ENCODE measurements around the gene PRDM16.

The PRDM16 gene

DNA sequence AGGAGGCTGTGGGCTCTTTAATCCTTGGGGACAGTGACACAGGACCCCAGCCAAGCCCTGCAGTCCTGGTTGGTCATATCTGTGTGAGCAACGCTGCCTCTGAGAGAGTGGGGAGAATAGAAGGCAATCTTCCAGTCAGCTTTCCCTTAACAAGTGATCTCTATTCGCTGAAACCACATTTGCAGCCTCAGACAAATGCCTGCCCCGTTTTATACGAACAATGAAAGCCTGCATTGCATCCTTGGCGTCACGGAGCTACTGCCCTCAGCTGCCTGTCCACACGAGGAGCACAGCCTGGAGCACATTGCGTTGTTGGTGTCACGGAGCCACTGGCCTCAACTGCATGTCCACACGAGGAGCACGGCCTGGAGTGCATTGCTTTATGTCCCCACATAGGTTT lies 235.2 kb downstream of the PRDM16 start:
- Histone ChIP-seq H3K36me3 (ENCODE audit: control insufficient read depth in 1 of 2, insufficient read depth in 2 of 2, low read depth in 1 of 2, low read length in 2 of 2) (no peaks in the 10 kb centered on the region), H2BK15ac (ENCODE audit: low read depth, poor library complexity, severe bottlenecking) (no peak overlapping the region), H3K4me3 (ENCODE audit: insufficient read depth in 1 of 2, low read depth in 1 of 2, low read length in 2 of 2) (no peak overlapping the region), H2BK120ac (ENCODE audit: low read depth, low read length) (no peak overlapping the region), H3K27ac (ENCODE audit: low read length, poor library complexity, severe bottlenecking) (no peak overlapping the region), H3K79me1 (replicated peaks; ENCODE audit: low read length, poor library complexity, severe bottlenecking) (no peaks in the 10 kb centered on the region), H2BK5ac (ENCODE audit: low read depth, low read length, poor library complexity, severe bottlenecking) (no peak overlapping the region), H3K23ac (ENCODE audit: low read length in 2 of 2) (no peak overlapping the region), H2BK12ac (ENCODE audit: low read length in 2 of 2) (no peak overlapping the region), H3K9me3 (ENCODE audit: control insufficient read depth, low read length) (peaks cover 16% of the 10 kb centered on the region), H4K91ac (ENCODE audit: low read length) (no peak overlapping the region), H3K4ac (ENCODE audit: low read depth in 1 of 2, low read length in 2 of 2) (no peak overlapping the region), H3K4me2 (ENCODE audit: low read length, poor library complexity, severe bottlenecking) (no peak overlapping the region), H3K14ac (ENCODE audit: low read length in 2 of 2) (no peak overlapping the region), H2AK5ac (ENCODE audit: low read length, severe bottlenecking) (no peak overlapping the region), H3K27me3 (ENCODE audit: control insufficient read depth in 1 of 2, insufficient read depth in 1 of 2, low read length in 2 of 2) (peaks cover 5 to 50% of the 10 kb centered on the region in 2 experiments), H2AFZ (ENCODE audit: low read depth, low read length) (no peak overlapping the region), H3K18ac (ENCODE audit: low read depth in 1 of 2, low read length in 2 of 2) (no peak overlapping the region), H3K4me1 (ENCODE audit: control insufficient read depth, insufficient read depth, low read depth, low read length) (peaks cover 11% of the 10 kb centered on the region), H4K8ac (ENCODE audit: low read length) (no peak overlapping the region), H3K9ac (ENCODE audit: low read length) (no peak overlapping the region)
- 81% methylated on average over 11 of the region's 11 CpGs for WGBS
- no peak for DNase-seq

DNA sequence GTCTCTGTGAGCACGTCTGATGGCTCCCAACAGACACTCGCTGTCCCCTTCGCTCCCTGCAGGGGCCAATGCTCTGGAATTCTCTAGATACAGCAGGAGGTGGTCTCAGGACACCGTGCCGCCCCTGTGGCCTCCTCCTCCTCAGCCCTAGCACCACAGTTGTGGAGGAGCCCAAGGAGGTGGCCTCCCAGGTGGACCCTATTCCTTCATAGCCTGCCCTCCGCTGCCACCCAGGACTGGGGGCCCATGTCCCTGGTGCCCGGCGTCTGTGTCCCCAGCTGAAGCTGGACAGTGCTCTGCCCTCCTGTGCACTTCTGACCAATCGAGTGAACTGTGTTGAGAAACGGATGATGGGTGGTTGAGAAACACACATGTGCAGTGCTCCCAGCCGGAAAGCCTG lies 235.7 kb downstream of the PRDM16 start:
- Histone ChIP-seq H3K27me3 (ENCODE audit: control insufficient read depth in 1 of 2, insufficient read depth in 1 of 2, low read length in 2 of 2) (peaks cover 5 to 54% of the 10 kb centered on the region in 2 experiments), H4K8ac (ENCODE audit: low read length) (no peak overlapping the region), H3K4ac (ENCODE audit: low read depth in 1 of 2, low read length in 2 of 2) (no peak overlapping the region), H3K18ac (ENCODE audit: low read depth in 1 of 2, low read length in 2 of 2) (no peak overlapping the region), H3K4me2 (ENCODE audit: low read length, poor library complexity, severe bottlenecking) (no peak overlapping the region), H3K9me3 (ENCODE audit: control insufficient read depth, low read length) (peaks cover 16% of the 10 kb centered on the region), H3K23ac (ENCODE audit: low read length in 2 of 2) (no peak overlapping the region), H3K4me3 (ENCODE audit: insufficient read depth in 1 of 2, low read depth in 1 of 2, low read length in 2 of 2) (no peak overlapping the region), H2BK120ac (ENCODE audit: low read depth, low read length) (no peak overlapping the region), H2AFZ (ENCODE audit: low read depth, low read length) (no peak overlapping the region), H3K9ac (ENCODE audit: low read length) (no peak overlapping the region), H2BK5ac (ENCODE audit: low read depth, low read length, poor library complexity, severe bottlenecking) (no peak overlapping the region), H3K36me3 (ENCODE audit: control insufficient read depth in 1 of 2, insufficient read depth in 2 of 2, low read depth in 1 of 2, low read length in 2 of 2) (no peaks in the 10 kb centered on the region), H3K4me1 (ENCODE audit: control insufficient read depth, insufficient read depth, low read depth, low read length) (peaks cover 11% of the 10 kb centered on the region), H2BK12ac (ENCODE audit: low read length in 2 of 2) (no peak overlapping the region), H2AK5ac (ENCODE audit: low read length, severe bottlenecking) (no peak overlapping the region), H2BK15ac (ENCODE audit: low read depth, poor library complexity, severe bottlenecking) (no peak overlapping the region), H3K14ac (ENCODE audit: low read length in 2 of 2) (no peak overlapping the region), H3K27ac (ENCODE audit: low read length, poor library complexity, severe bottlenecking) (no peak overlapping the region), H3K79me1 (replicated peaks; ENCODE audit: low read length, poor library complexity, severe bottlenecking) (no peaks in the 10 kb centered on the region), H4K91ac (ENCODE audit: low read length) (no peak overlapping the region)
- DNase-seq, result no peak
- 83% methylated on average over 11 of the region's 11 CpGs for WGBS

DNA sequence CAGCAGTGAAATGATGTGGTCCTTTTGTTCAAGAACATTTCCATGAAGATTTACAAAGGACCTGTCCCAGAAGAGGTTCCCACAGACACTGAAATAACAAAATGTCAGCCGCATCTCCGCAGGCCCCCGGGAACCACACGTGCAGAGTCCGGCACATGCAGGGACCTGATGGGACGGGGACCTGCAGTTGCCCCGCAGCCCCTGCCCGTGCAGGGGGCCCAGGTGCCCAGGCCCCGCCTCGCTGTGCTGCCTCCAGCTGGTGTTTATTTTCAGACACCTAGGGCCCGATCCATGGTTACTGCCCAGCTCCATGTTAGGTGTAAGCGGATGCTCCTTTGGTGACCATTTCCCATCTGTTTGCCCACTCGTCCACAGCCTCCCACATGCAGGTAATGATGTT lies 236.2 kb downstream of the PRDM16 start:
- H3K4me2 ChIP-seq (ENCODE audit: low read length, poor library complexity, severe bottlenecking), result no peak overlapping the region
- no peak overlapping the region for H2AK5ac ChIP-seq (ENCODE audit: low read length, severe bottlenecking)
- no peak overlapping the region for H3K14ac ChIP-seq (ENCODE audit: low read length in 2 of 2)
- no peak overlapping the region for H2BK12ac ChIP-seq (ENCODE audit: low read length in 2 of 2)
- no peak overlapping the region for H2BK15ac ChIP-seq (ENCODE audit: low read depth, poor library complexity, severe bottlenecking)
- no peak overlapping the region for H2BK120ac ChIP-seq (ENCODE audit: low read depth, low read length)
- H3K27ac ChIP-seq (ENCODE audit: low read length, poor library complexity, severe bottlenecking), result no peak overlapping the region
- no peak overlapping the region for H3K18ac ChIP-seq (ENCODE audit: low read depth in 1 of 2, low read length in 2 of 2)
- 76% methylated on average over 11 of the region's 13 CpGs for WGBS
- H3K4me1 ChIP-seq (ENCODE audit: control insufficient read depth, insufficient read depth, low read depth, low read length), result peaks cover 11% of the 10 kb centered on the region
- peak overlapping the region; percentile 43 for H4K91ac ChIP-seq (ENCODE audit: low read length)
- no peak for DNase-seq
- peaks cover 16% of the 10 kb centered on the region for H3K9me3 ChIP-seq (ENCODE audit: control insufficient read depth, low read length)
- H2AFZ ChIP-seq (ENCODE audit: low read depth, low read length), result no peak overlapping the region
- peaks cover 5 to 58% of the 10 kb centered on the region in 2 experiments for H3K27me3 ChIP-seq (ENCODE audit: control insufficient read depth in 1 of 2, insufficient read depth in 1 of 2, low read length in 2 of 2)
- no peak overlapping the region for H3K4ac ChIP-seq (ENCODE audit: low read depth in 1 of 2, low read length in 2 of 2)
- H3K36me3 ChIP-seq (ENCODE audit: control insufficient read depth in 1 of 2, insufficient read depth in 2 of 2, low read depth in 1 of 2, low read length in 2 of 2), result no peaks in the 10 kb centered on the region
- no peak overlapping the region for H3K9ac ChIP-seq (ENCODE audit: low read length)
- no peaks in the 10 kb centered on the region for H3K79me1 ChIP-seq (replicated peaks; ENCODE audit: low read length, poor library complexity, severe bottlenecking)
- no peak overlapping the region for H3K4me3 ChIP-seq (ENCODE audit: insufficient read depth in 1 of 2, low read depth in 1 of 2, low read length in 2 of 2)
- no peak overlapping the region for H3K23ac ChIP-seq (ENCODE audit: low read length in 2 of 2)
- no peak overlapping the region for H4K8ac ChIP-seq (ENCODE audit: low read length)
- no peak overlapping the region for H2BK5ac ChIP-seq (ENCODE audit: low read depth, low read length, poor library complexity, severe bottlenecking)

DNA sequence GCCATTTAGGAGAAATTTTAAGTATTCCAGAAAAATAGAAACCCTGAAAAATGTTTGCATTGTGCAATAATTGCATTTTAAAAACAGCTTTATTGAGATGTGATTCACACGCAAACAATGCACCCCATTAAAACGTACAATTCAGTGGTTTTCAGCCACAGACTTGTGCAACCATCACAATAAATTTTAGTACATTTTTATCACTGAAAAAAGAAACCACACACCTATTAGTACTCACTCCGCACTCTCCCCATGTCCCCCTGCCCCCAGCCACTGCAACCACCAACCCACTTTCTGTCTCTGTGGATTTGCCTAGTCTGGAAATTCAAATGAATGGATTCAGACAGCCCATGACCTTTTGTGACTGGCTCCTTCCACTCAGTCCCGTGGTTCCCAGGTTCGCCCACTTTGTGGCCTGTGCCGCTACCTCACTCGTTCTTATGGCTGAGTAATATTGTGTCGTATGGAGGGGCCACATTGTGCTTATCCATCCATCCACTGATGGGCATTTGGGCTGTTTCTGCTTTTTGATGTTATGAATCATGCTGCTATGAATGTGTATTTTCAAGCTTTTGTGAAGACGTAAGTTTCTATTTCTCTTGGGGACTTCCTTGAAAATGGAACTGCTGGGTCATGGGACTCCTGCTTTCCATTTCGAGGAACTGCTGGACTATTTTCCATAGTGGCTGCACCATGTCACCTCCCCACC lies 237.7 kb downstream of the PRDM16 start:
- Histone ChIP-seq H3K23ac (ENCODE audit: low read length in 2 of 2) (no peak overlapping the region), H3K27me3 (ENCODE audit: control insufficient read depth in 1 of 2, insufficient read depth in 1 of 2, low read length in 2 of 2) (peaks cover 5 to 54% of the 10 kb centered on the region in 2 experiments), H3K9me3 (ENCODE audit: control insufficient read depth, low read length) (peaks cover 10% of the 10 kb centered on the region), H4K91ac (ENCODE audit: low read length) (no peak overlapping the region), H3K79me1 (replicated peaks; ENCODE audit: low read length, poor library complexity, severe bottlenecking) (no peaks in the 10 kb centered on the region), H2AK5ac (ENCODE audit: low read length, severe bottlenecking) (no peak overlapping the region), H3K4me3 (ENCODE audit: insufficient read depth in 1 of 2, low read depth in 1 of 2, low read length in 2 of 2) (peak overlapping the region in 1 of 2 experiments; percentile 25), H3K36me3 (ENCODE audit: control insufficient read depth in 1 of 2, insufficient read depth in 2 of 2, low read depth in 1 of 2, low read length in 2 of 2) (no peaks in the 10 kb centered on the region), H3K27ac (ENCODE audit: low read length, poor library complexity, severe bottlenecking) (no peak overlapping the region), H3K4ac (ENCODE audit: low read depth in 1 of 2, low read length in 2 of 2) (no peak overlapping the region), H2BK5ac (ENCODE audit: low read depth, low read length, poor library complexity, severe bottlenecking) (no peak overlapping the region), H3K18ac (ENCODE audit: low read depth in 1 of 2, low read length in 2 of 2) (no peak overlapping the region), H3K14ac (ENCODE audit: low read length in 2 of 2) (no peak overlapping the region), H2AFZ (ENCODE audit: low read depth, low read length) (no peak overlapping the region), H4K8ac (ENCODE audit: low read length) (no peak overlapping the region), H2BK12ac (ENCODE audit: low read length in 2 of 2) (no peak overlapping the region), H3K4me1 (ENCODE audit: control insufficient read depth, insufficient read depth, low read depth, low read length) (peaks cover 11% of the 10 kb centered on the region), H2BK15ac (ENCODE audit: low read depth, poor library complexity, severe bottlenecking) (no peak overlapping the region), H3K9ac (ENCODE audit: low read length) (no peak overlapping the region), H3K4me2 (ENCODE audit: low read length, poor library complexity, severe bottlenecking) (no peak overlapping the region), H2BK120ac (ENCODE audit: low read depth, low read length) (no peak overlapping the region)
- WGBS, result 60% methylated on average over 10 of the region's 10 CpGs
- DNase-seq, result peak; percentile 49
